ENCODE data around the gene SMIM29. TPM values are rescaled to one million over a fixed set of nuclear protein-coding genes. Genes with fewer than 3 reads are reported as not detected.

Gene SMIM29
- total and polyA plus RNA-seq, 2 donors (not counting 1 experiment from before 2014, with no cell fraction given) = 43.6 to 106 TPM

GRCh38 chr6:34295721-34296120 is 46.9 kb upstream of the SMIM29 start:
- TF ChIP-seq CTCF (IDR thresholded peaks at IDR 0.05) = no peak
- no peak for TF ChIP-seq EZH2 (IDR thresholded peaks at IDR 0.05; ENCODE audit: borderline replicate concordance, insufficient read depth, low read depth, low read length, poor library complexity, severe bottlenecking)
- WGBS (ENCODE audit: insufficient coverage) = 22% methylated on average over 1 of the region's 3 CpGs
- H3K4me3 Mint-ChIP-seq = peak overlapping the region; percentile 76
- peaks cover 0 to 15% of the 10 kb centered on the region in 2 experiments for H3K36me3 ChIP-seq (replicated peaks in 1 of 2; ENCODE audit: control extremely low read depth in 1 of 2, control insufficient read depth in 1 of 2, extremely low read depth in 1 of 2, insufficient read depth in 2 of 2, low read length in 1 of 2)
- no peaks in the 10 kb centered on the region for H3K9me3 Mint-ChIP-seq (ENCODE audit: insufficient read depth)
- no peak overlapping the region for H2AFZ ChIP-seq (ENCODE audit: insufficient read depth, low read depth, low read length, poor library complexity, severe bottlenecking)
- peaks cover 35% of the 10 kb centered on the region for H3K79me2 ChIP-seq (ENCODE audit: control insufficient read depth, insufficient read depth, low read length)
- peaks cover 66% of the 10 kb centered on the region for H3K4me1 Mint-ChIP-seq
- H3K9ac ChIP-seq (ENCODE audit: low read length) = peak overlapping the region; percentile 19
- no peaks in the 10 kb centered on the region for H3K27me3 ChIP-seq (replicated peaks in 1 of 4; ENCODE audit: control extremely low read depth in 1 of 4, control insufficient read depth in 3 of 4, insufficient read depth in 4 of 4, low read length in 3 of 4)
- ATAC-seq (ENCODE audit: low read depth) = peak; percentile 91
- POLR2A ChIA-PET = interaction anchor here (1.2 to 1.3 kb wide), 2 partner anchors 20 to 47 kb away, joined by 3 read pairs; partner anchors contain the start of gene SMIM29
- intact Hi-C loops (cut with micrococcal nuclease) = loop anchor here (2.0 to 5.0 kb wide), 2 partner anchors 47 to 97 kb away; partner anchors contain the start of gene NUDT3
- H3K4me3 ChIP-seq (ENCODE audit: control extremely low read depth in 1 of 5, extremely low read depth in 1 of 5, insufficient read depth in 1 of 5, low read depth in 2 of 5, low read length in 4 of 5) = peak overlapping the region in 3 of 5 experiments; percentile 16 to 23 (median 21)
- H3K27ac ChIP-seq (ENCODE audit: low read length in 2 of 2) = peak overlapping the region; percentile 75 to 82
- H3K4me2 ChIP-seq (replicated peaks; ENCODE audit: low read depth, low read length, poor library complexity, severe bottlenecking) = peak overlapping the region; percentile 58
- peak; percentile 74 for DNase-seq
- peak overlapping the region; percentile 96 for H3K27ac Mint-ChIP-seq
- no peaks in the 10 kb centered on the region for H3K9me3 ChIP-seq (ENCODE audit: control extremely low read depth in 1 of 3, control insufficient read depth in 2 of 3, insufficient read depth in 1 of 3, low read length in 2 of 3)
- H4K20me1 ChIP-seq (ENCODE audit: control insufficient read depth, insufficient read depth, low read length, poor library complexity, severe bottlenecking) = no peaks in the 10 kb centered on the region
- CTCF ChIA-PET = interaction anchor here (0.6 to 2.0 kb wide), 5 partner anchors 47 to 132 kb away, joined by 3 to 6 read pairs (median 3); partner anchors contain the start of genes HMGA1, NUDT3 and SMIM29
- no peaks in the 10 kb centered on the region for H3K27me3 Mint-ChIP-seq
- H3K4me1 ChIP-seq (ENCODE audit: control insufficient read depth in 2 of 2, insufficient read depth in 2 of 2, low read length in 2 of 2) = peaks cover 51 to 62% of the 10 kb centered on the region in 2 donors

DNA sequence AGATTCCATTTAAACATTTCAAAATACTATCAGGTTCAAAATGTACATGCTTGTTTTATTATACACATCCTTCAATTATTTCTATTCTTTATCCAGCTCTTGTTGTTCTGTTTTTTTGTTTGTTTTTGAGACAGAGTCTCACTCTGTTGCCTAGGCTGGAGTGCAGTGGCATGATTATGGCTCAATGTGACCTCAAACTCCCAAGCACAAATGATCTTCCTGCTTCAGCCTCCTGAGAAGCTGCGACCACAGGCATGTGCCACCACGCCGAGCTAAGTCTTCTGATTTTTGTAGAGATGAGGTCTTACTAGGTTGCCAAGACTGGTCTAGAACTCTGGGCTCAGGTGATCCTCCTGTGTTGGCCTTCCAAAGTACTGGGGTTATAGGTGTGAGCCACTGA is 44.1 kb upstream of the SMIM29 start:
- CTCF ChIA-PET = interaction anchor here (1.0 to 1.1 kb wide), 2 partner anchors 27 to 44 kb away, joined by 3 read pairs; no protein-coding TSS in a partner anchor

More for the DNA sequence above, 44.1 kb upstream of the SMIM29 start:
- Histone ChIP-seq H4K20me1 (ENCODE audit: control insufficient read depth, insufficient read depth, low read length, poor library complexity, severe bottlenecking) (no peaks in the 10 kb centered on the region), H3K27ac (ENCODE audit: low read length in 2 of 2) (peak overlapping the region in 1 of 2 donors; percentile 51), H3K9me3 (ENCODE audit: control extremely low read depth in 1 of 3, control insufficient read depth in 2 of 3, insufficient read depth in 1 of 3, low read length in 2 of 3) (no peaks in the 10 kb centered on the region), H3K4me1 (ENCODE audit: control insufficient read depth in 2 of 2, insufficient read depth in 2 of 2, low read length in 2 of 2) (peaks cover 46 to 52% of the 10 kb centered on the region in 2 donors), H2AFZ (ENCODE audit: insufficient read depth, low read depth, low read length, poor library complexity, severe bottlenecking) (no peak overlapping the region), H3K4me2 (replicated peaks; ENCODE audit: low read depth, low read length, poor library complexity, severe bottlenecking) (no peak overlapping the region), H3K36me3 (replicated peaks in 1 of 2; ENCODE audit: control extremely low read depth in 1 of 2, control insufficient read depth in 1 of 2, extremely low read depth in 1 of 2, insufficient read depth in 2 of 2, low read length in 1 of 2) (peaks cover 0 to 15% of the 10 kb centered on the region in 2 experiments), H3K9ac (ENCODE audit: low read length) (no peak overlapping the region), H3K27me3 (replicated peaks in 1 of 4; ENCODE audit: control extremely low read depth in 1 of 4, control insufficient read depth in 3 of 4, insufficient read depth in 4 of 4, low read length in 3 of 4) (no peaks in the 10 kb centered on the region), H3K4me3 (ENCODE audit: control extremely low read depth in 1 of 5, extremely low read depth in 1 of 5, insufficient read depth in 1 of 5, low read depth in 2 of 5, low read length in 4 of 5) (no peak overlapping the region), H3K79me2 (ENCODE audit: control insufficient read depth, insufficient read depth, low read length) (peaks cover 18% of the 10 kb centered on the region)
- intact Hi-C loops (cut with micrococcal nuclease) = no loop called here
- 100% methylated on average over 3 of the region's 3 CpGs for WGBS (ENCODE audit: insufficient coverage)
- no peak for DNase-seq
- POLR2A ChIA-PET = no interaction called here
- peak overlapping the region; percentile 70 for H3K27ac Mint-ChIP-seq
- ATAC-seq (ENCODE audit: low read depth) = no peak
- H3K4me3 Mint-ChIP-seq = no peak overlapping the region
- no peaks in the 10 kb centered on the region for H3K9me3 Mint-ChIP-seq (ENCODE audit: insufficient read depth)
- H3K4me1 Mint-ChIP-seq = peaks cover 61% of the 10 kb centered on the region
- H3K27me3 Mint-ChIP-seq = no peaks in the 10 kb centered on the region
- TF ChIP-seq CTCF (IDR thresholded peaks at IDR 0.05) = no peak
- no peak for TF ChIP-seq EZH2 (IDR thresholded peaks at IDR 0.05; ENCODE audit: borderline replicate concordance, insufficient read depth, low read depth, low read length, poor library complexity, severe bottlenecking)
